Suprapubic skin (tissue), 4 donors: ENCODE measurements around the gene HSD17B1. TPM values are rescaled to one million over a fixed set of nuclear protein-coding genes. Genes with fewer than 3 reads are reported as not detected.

Experiments used
- DNase-seq, 2 donors: peaks; one replicate each; pipeline ENCODE4 v3.0.0-alpha.2; 2019; ENCODE audit warnings: low spot score in 2 of 2
- H3K27ac ChIP-seq: fragments of 200-600 bp; sonication (generic); one replicate; pipeline ENCODE4 v1.5.1; 2019
- H3K27me3 ChIP-seq: fragments of 200-600 bp; sonication (generic); one replicate; pipeline ENCODE4 v1.5.1; 2019
- H3K36me3 ChIP-seq: fragments of 200-600 bp; sonication (generic); one replicate; pipeline ENCODE4 v1.5.1; 2019
- H3K4me1 ChIP-seq: fragments of 200-600 bp; sonication (generic); one replicate; pipeline ENCODE4 v1.5.1; 2019
- H3K4me3 ChIP-seq: fragments of 200-600 bp; sonication (generic); one replicate; pipeline ENCODE4 v1.5.1; 2019; ENCODE audit warnings: mild to moderate bottlenecking
- H3K9me3 ChIP-seq: fragments of 200-600 bp; sonication (generic); one replicate; pipeline ENCODE4 v1.5.1; 2019
- CTCF ChIP-seq, 2 donors: fragments of 200-600 bp in 1 of 2; fragments of 450-650 bp in 1 of 2; sonication (generic) in 1 of 2; IDR thresholded peaks; one replicate each; pipeline ENCODE4 v1.5.1; 2016 to 2019; ENCODE audit warnings: antibody characterized with exemption in 2 of 2, mild to moderate bottlenecking in 1 of 2, moderate library complexity in 1 of 2
- EP300 ChIP-seq: sonication (generic); formaldehyde crosslinking; IDR thresholded peaks from one replicate; pipeline ENCODE4 v1.6.1; 2017; ENCODE audit warnings: antibody characterized with exemption
- POLR2A ChIP-seq, 2 donors: fragments of 450-650 bp; IDR thresholded peaks; one replicate each; pipeline ENCODE4 v1.6.1; 2017; ENCODE audit warnings: antibody characterized with exemption in 2 of 2, mild to moderate bottlenecking in 2 of 2, moderate library complexity in 2 of 2
- POLR2AphosphoS5 ChIP-seq, 3 donors: sonication (generic); formaldehyde crosslinking; IDR thresholded peaks; one replicate each; pipeline ENCODE4 v1.6.1; 2017; ENCODE audit warnings: antibody characterized with exemption in 3 of 3
- WGBS: methylation state at CpG from one replicate; pipeline ENCODE4 v1.1.5; 2018; 5-methylcytosine and 5-hydroxymethylcytosine counted together
- total RNA-seq, 4 donors: library from RNA; depleted of rRNA; stranded (reverse); fragments of >200 nt; gene quantifications; one replicate each; pipeline ENCODE4 v1.1.0, GENCODE V29; 2016

HSD17B1 gene
- total RNA-seq, 4 donors from 2014 or later, result 1.2 to 8.8 (median 3.2) TPM

- no peaks in the 10 kb centered on the region for H3K9me3 ChIP-seq
- H3K4me3 ChIP-seq, result no peak overlapping the region
- H3K27ac ChIP-seq, result no peak overlapping the region
- TF ChIP-seq POLR2A (IDR thresholded peaks at IDR 0.05), result no peak
- TF ChIP-seq CTCF (IDR thresholded peaks at IDR 0.05), result no peak
- no peak for TF ChIP-seq EP300
- TF ChIP-seq POLR2AphosphoS5 (IDR thresholded peaks at IDR 0.05), result no peak
- no peak for DNase-seq
- WGBS, result 92% methylated on average over 2 of the region's 2 CpGs
- H3K4me1 ChIP-seq, result peaks cover 25% of the 10 kb centered on the region
- H3K27me3 ChIP-seq, result no peaks in the 10 kb centered on the region
- peaks cover 54% of the 10 kb centered on the region for H3K36me3 ChIP-seq
These were observed 38.2 kb downstream of the HSD17B1 start for GRCh38 chr17:42590886-42591285.

- Histone ChIP-seq H3K9me3 (no peaks in the 10 kb centered on the region), H3K27me3 (no peaks in the 10 kb centered on the region), H3K4me3 (no peak overlapping the region), H3K4me1 (peaks cover 20% of the 10 kb centered on the region), H3K36me3 (peaks cover 50% of the 10 kb centered on the region), H3K27ac (no peak overlapping the region)
- TF ChIP-seq CTCF (IDR thresholded peaks at IDR 0.05) (no peak), POLR2A (IDR thresholded peaks at IDR 0.05) (no peak), EP300 (no peak), POLR2AphosphoS5 (IDR thresholded peaks at IDR 0.05) (no peak)
- 92% methylated on average over 9 of the region's 9 CpGs for WGBS
- DNase-seq, result no peak
These were observed 38.7 kb downstream of the HSD17B1 start for GRCh38 chr17:42591411-42591810.

- no peak for DNase-seq
- no peaks in the 10 kb centered on the region for H3K27me3 ChIP-seq
- H3K9me3 ChIP-seq, result no peaks in the 10 kb centered on the region
- WGBS, result 59% methylated on average over 3 of the region's 3 CpGs
- peaks cover 8% of the 10 kb centered on the region for H3K4me1 ChIP-seq
- no peak for TF ChIP-seq CTCF (IDR thresholded peaks at IDR 0.05)
- TF ChIP-seq EP300, result no peak
- no peak for TF ChIP-seq POLR2AphosphoS5 (IDR thresholded peaks at IDR 0.05)
- no peak for TF ChIP-seq POLR2A (IDR thresholded peaks at IDR 0.05)
- peaks cover 9% of the 10 kb centered on the region for H3K36me3 ChIP-seq
- no peak overlapping the region for H3K27ac ChIP-seq
- H3K4me3 ChIP-seq, result no peak overlapping the region
These were observed 43.7 kb downstream of the HSD17B1 start for GRCh38 chr17:42596386-42596785.

- no peak overlapping the region for H3K4me3 ChIP-seq
- no peak overlapping the region for H3K27ac ChIP-seq
- H3K9me3 ChIP-seq, result no peaks in the 10 kb centered on the region
- H3K36me3 ChIP-seq, result peaks cover 2% of the 10 kb centered on the region
- H3K27me3 ChIP-seq, result no peaks in the 10 kb centered on the region
- no peak for DNase-seq
- H3K4me1 ChIP-seq, result peaks cover 8% of the 10 kb centered on the region
- WGBS, result 11% methylated on average over 2 of the region's 2 CpGs
- TF ChIP-seq EP300, result no peak
- TF ChIP-seq POLR2AphosphoS5 (IDR thresholded peaks at IDR 0.05), result no peak
- TF ChIP-seq CTCF (IDR thresholded peaks at IDR 0.05), result no peak
- TF ChIP-seq POLR2A (IDR thresholded peaks at IDR 0.05), result no peak
These were observed 46.2 kb downstream of the HSD17B1 start for GRCh38 chr17:42598905-42599304.

GRCh38 chr17:42603318-42603717 is 50.6 kb downstream of the HSD17B1 start:
- Histone ChIP-seq H3K36me3 (no peaks in the 10 kb centered on the region), H3K4me3 (no peak overlapping the region), H3K27me3 (no peaks in the 10 kb centered on the region), H3K9me3 (no peaks in the 10 kb centered on the region), H3K4me1 (peaks cover 36% of the 10 kb centered on the region), H3K27ac (no peak overlapping the region)
- 90% methylated on average over 7 of the region's 7 CpGs for WGBS
- no peak for DNase-seq
- TF ChIP-seq EP300 (no peak), POLR2A (IDR thresholded peaks at IDR 0.05) (no peak), POLR2AphosphoS5 (IDR thresholded peaks at IDR 0.05) (no peak), CTCF (IDR thresholded peaks at IDR 0.05) (no peak)

Other genes with a start within 250 kb of the HSD17B1 start
- gene STAT3, start 164.5 kb upstream of the HSD17B1 start, total RNA-seq, result 100 to 1,000 TPM; 144 to 174 (median 152) TPM
- gene CAVIN1, start 129.7 kb upstream of the HSD17B1 start, total RNA-seq, result 100 to 1,000 TPM; 153 to 224 (median 182) TPM
- gene ATP6V0A1, start 94.0 kb upstream of the HSD17B1 start, total RNA-seq, result 100 to 1,000 TPM; 102 to 194 (median 142) TPM
- 10 to 100 TPM; 19.8 to 40.1 (median 30.4) TPM for gene NAGLU, start 16.7 kb upstream of the HSD17B1 start, total RNA-seq
- gene COASY, start 9.2 kb downstream of the HSD17B1 start, total RNA-seq, result 10 to 100 TPM; 41.1 to 54.0 (median 46.0) TPM
- gene MLX, start 14.2 kb downstream of the HSD17B1 start, total RNA-seq, result 10 to 100 TPM; 34.7 to 62.5 (median 44.3) TPM
- gene PSMC3IP, start 24.8 kb downstream of the HSD17B1 start, total RNA-seq, result 1 to 10 TPM; 2.3 to 4.0 (median 3.6) TPM
- gene RETREG3, start 56.5 kb downstream of the HSD17B1 start, total RNA-seq, result 10 to 100 TPM; 87.9 to 97.0 (median 91.1) TPM
- gene TUBG1, start 56.8 kb downstream of the HSD17B1 start, total RNA-seq, result 10 to 100 TPM; 28.6 to 55.3 (median 54.2) TPM
- gene TUBG2, start 106.4 kb downstream of the HSD17B1 start, total RNA-seq, result 10 to 100 TPM; 10.9 to 32.3 (median 12.7) TPM
- 10 to 100 TPM; 38.7 to 58.4 (median 45.3) TPM for gene PLEKHH3, start 124.1 kb downstream of the HSD17B1 start, total RNA-seq
- gene CCR10, start 128.9 kb downstream of the HSD17B1 start, total RNA-seq, result 1 to 10 TPM in 2 of 4 donors, under 1 TPM in 2; 0.29 to 1.2 (median 0.85) TPM
- 1 to 10 TPM in 3 of 4 donors, under 1 TPM in 1; 0.79 to 3.3 (median 1.2) TPM for gene CNTNAP1, start 129.6 kb downstream of the HSD17B1 start, total RNA-seq
- 100 to 1,000 TPM in 1 of 4 donors, 10 to 100 TPM in 3; 33.2 to 105 (median 51.0) TPM for gene EZH1, start 192.1 kb downstream of the HSD17B1 start, total RNA-seq
- gene RAMP2, start 208.3 kb downstream of the HSD17B1 start, total RNA-seq, result 10 to 100 TPM in 3 of 4 donors, 1 to 10 TPM in 1; 5.2 to 21.8 (median 14.7) TPM
- gene VPS25, start 220.5 kb downstream of the HSD17B1 start, total RNA-seq, result 10 to 100 TPM; 49.1 to 66.5 (median 59.0) TPM
- gene WNK4, start 227.7 kb downstream of the HSD17B1 start, total RNA-seq, result 1 to 10 TPM in 1 of 4 donors, under 1 TPM in 2, not detected in 1; 0.40 to 1.1 (median 0.98) TPM
- gene COA3, start 245.8 kb downstream of the HSD17B1 start, total RNA-seq, result 10 to 100 TPM; 32.7 to 59.1 (median 49.5) TPM
- under 1 TPM in 1 of 4 donors, not detected in 3; 0.42 TPM for gene CNTD1, start 245.9 kb downstream of the HSD17B1 start, total RNA-seq